Uterus (tissue), 2 donors: ENCODE measurements around the gene NEUROD4.

ENCODE experiments used
- CTCF ChIP-seq, 4 experiments: fragments of 200-600 bp in 2 of 4; fragments of 450-650 bp in 2 of 4; sonication (generic) in 2 of 4; IDR thresholded peaks; one replicate each; pipeline ENCODE4 v1.5.1; 2016 to 2019; ENCODE audit warnings: antibody characterized with exemption in 4 of 4, mild to moderate bottlenecking in 2 of 4, moderate library complexity in 1 of 4
- POLR2A ChIP-seq, 2 donors: fragments of 450-650 bp; IDR thresholded peaks; one replicate each; pipeline ENCODE4 v1.6.1; 2016; ENCODE audit warnings: antibody characterized with exemption in 2 of 2, mild to moderate bottlenecking in 1 of 2, moderate library complexity in 1 of 2

GRCh38 chr12:55058082-55058481 is 38.3 kb downstream of the NEUROD4 start:
- TF ChIP-seq POLR2A (IDR thresholded peaks at IDR 0.05) (no peak), CTCF (IDR thresholded peaks at IDR 0.05) (no peak)
